Measurements from ENCODE around the gene OCA2. TPM values are rescaled to one million over a fixed set of nuclear protein-coding genes. Genes with fewer than 3 reads are reported as not detected.

Gene OCA2
- total RNA-seq, 1 experiment from 2014 or later: 0.31 TPM

DNA sequence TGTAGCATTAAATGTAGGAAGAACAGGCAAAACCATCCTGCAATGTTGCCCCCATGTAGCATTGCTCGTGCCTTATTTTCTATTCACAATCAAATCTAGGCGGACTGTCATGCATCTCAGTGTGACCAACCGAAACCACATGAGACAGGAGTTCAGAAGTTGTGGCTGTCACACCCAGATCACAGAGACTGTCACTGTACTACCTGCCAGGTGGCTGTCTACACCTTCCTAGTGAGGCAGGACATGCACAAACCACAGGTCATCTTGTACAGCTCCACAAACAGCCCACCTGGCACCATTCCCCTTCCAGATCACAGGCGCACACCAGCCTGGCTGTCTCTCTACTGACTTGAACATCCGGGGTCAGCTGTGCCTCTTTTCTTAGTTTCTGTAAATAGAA is 392.8 kb downstream of the OCA2 start:
- peaks cover 3% of the 10 kb centered on the region; the same call in 1 of the 2 replicates for H3K27me3 Mint-ChIP-seq (ENCODE audit: low read depth)
- no peak overlapping the region for H3K27ac ChIP-seq (ENCODE audit: insufficient read length, low read depth, low read length)
- H3K9me3 Mint-ChIP-seq: peaks cover 15 to 20% of the 10 kb centered on the region in 2 experiments
- H2BK20ac ChIP-seq (ENCODE audit: low read depth, low read length, poor library complexity, severe bottlenecking): no peak overlapping the region
- no peaks in the 10 kb centered on the region for H3K4me1 ChIP-seq (ENCODE audit: insufficient read depth, low read length)
- peaks cover 24 to 27% of the 10 kb centered on the region in 2 experiments for H3K4me1 Mint-ChIP-seq
- no peak overlapping the region for H4K5ac ChIP-seq (ENCODE audit: insufficient read length, low read depth, low read length)
- no peak for DNase-seq
- H3K14ac ChIP-seq (ENCODE audit: insufficient read depth, low read length): no peak overlapping the region
- WGBS (ENCODE audit: extremely low coverage, insufficient read length, low lambda C conversion rate): no CpG with 5 or more reads among the region's 5 CpGs
- H3K9me3 ChIP-seq (ENCODE audit: control insufficient read depth, low read depth, low read length): no peaks in the 10 kb centered on the region
- TF ChIP-seq, protein P1, sequence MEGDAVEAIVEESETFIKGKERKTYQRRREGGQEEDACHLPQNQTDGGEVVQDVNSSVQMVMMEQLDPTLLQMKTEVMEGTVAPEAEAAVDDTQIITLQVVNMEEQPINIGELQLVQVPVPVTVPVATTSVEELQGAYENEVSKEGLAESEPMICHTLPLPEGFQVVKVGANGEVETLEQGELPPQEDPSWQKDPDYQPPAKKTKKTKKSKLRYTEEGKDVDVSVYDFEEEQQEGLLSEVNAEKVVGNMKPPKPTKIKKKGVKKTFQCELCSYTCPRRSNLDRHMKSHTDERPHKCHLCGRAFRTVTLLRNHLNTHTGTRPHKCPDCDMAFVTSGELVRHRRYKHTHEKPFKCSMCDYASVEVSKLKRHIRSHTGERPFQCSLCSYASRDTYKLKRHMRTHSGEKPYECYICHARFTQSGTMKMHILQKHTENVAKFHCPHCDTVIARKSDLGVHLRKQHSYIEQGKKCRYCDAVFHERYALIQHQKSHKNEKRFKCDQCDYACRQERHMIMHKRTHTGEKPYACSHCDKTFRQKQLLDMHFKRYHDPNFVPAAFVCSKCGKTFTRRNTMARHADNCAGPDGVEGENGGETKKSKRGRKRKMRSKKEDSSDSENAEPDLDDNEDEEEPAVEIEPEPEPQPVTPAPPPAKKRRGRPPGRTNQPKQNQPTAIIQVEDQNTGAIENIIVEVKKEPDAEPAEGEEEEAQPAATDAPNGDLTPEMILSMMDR (conservative IDR thresholded peaks at IDR 0.05): no peak
- no peak overlapping the region for H4K91ac ChIP-seq (ENCODE audit: insufficient read length, low read depth, low read length)
- peaks cover 0 to 27% (median 6%) of the 10 kb centered on the region in 3 experiments; a peak in 5 of 7 replicates for H3K36me3 Mint-ChIP-seq (ENCODE audit: insufficient read depth in 1 of 3, low read depth in 3 of 3)
- H2AK5ac ChIP-seq (ENCODE audit: insufficient read length, low read length): no peak overlapping the region
- H3T11ph ChIP-seq (ENCODE audit: low read length): no peak overlapping the region
- no peaks in the 10 kb centered on the region for H4K20me1 ChIP-seq (ENCODE audit: control insufficient read depth, insufficient read depth, insufficient read length)
- no peak overlapping the region for H3K18ac ChIP-seq (ENCODE audit: insufficient read length, low read depth, low read length)
- no peak overlapping the region for H3K23ac ChIP-seq (ENCODE audit: insufficient read length, low read depth, low read length)
- no peaks in the 10 kb centered on the region for H3K23me2 ChIP-seq (ENCODE audit: insufficient read length, low read depth, low read length, poor library complexity, severe bottlenecking)
- no peak overlapping the region for H3K4me2 ChIP-seq (ENCODE audit: insufficient read depth, insufficient read length, low read length)
- H3K27ac Mint-ChIP-seq: no peak overlapping the region
- no peak overlapping the region for H2BK12ac ChIP-seq (ENCODE audit: insufficient read length, low read depth, low read length)
- H2BK5ac ChIP-seq (ENCODE audit: insufficient read length, low read length): no peak overlapping the region
- no peak overlapping the region for H3K4me3 Mint-ChIP-seq
- no peaks in the 10 kb centered on the region for H3K27me3 ChIP-seq (ENCODE audit: insufficient read depth, low read length)
- H4K8ac ChIP-seq (replicated peaks; ENCODE audit: insufficient read length, low read depth, low read length): no peak overlapping the region
- no peak overlapping the region for H2BK120ac ChIP-seq (ENCODE audit: low read depth, low read length, poor library complexity, severe bottlenecking)
- no peak overlapping the region for H3K56ac ChIP-seq (ENCODE audit: insufficient read length, low read depth, low read length)
- H3K9ac ChIP-seq (ENCODE audit: extremely low read depth, insufficient read length, low read length): no peak overlapping the region
- no peak overlapping the region for H2BK15ac ChIP-seq (ENCODE audit: low read depth, low read length)
- H2AFZ ChIP-seq (ENCODE audit: low read length): no peak overlapping the region
- H3K4ac ChIP-seq (ENCODE audit: low read depth, low read length): no peak overlapping the region
- H3K79me1 ChIP-seq (ENCODE audit: insufficient read depth, low read depth, low read length, poor library complexity, severe bottlenecking): no peaks in the 10 kb centered on the region
- no peaks in the 10 kb centered on the region for H3K79me2 ChIP-seq (ENCODE audit: insufficient read depth, low read length)

Measured in H9 (cell line).